Measurements from ENCODE around the gene TMEM31.

DNA sequence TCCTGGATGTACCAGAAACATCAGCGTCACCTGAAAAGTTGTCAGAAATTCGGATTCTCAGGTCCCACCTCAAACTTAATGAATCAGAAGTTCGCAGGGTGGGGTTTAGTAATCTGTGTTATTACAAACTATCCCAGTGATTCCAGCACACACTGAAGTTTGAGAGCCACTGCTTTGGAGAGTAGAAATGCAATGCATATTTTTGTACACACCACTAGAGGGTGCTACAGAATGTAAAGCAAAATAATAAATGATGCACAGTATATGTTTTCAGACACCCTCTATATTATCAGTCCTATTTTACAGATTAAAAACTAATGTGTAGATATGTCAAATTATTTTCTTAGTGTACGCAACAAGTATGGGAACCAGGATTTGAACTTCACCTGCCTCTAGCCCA, 21.8 kb upstream of the TMEM31 start:
- TF ChIP-seq, protein P1, sequence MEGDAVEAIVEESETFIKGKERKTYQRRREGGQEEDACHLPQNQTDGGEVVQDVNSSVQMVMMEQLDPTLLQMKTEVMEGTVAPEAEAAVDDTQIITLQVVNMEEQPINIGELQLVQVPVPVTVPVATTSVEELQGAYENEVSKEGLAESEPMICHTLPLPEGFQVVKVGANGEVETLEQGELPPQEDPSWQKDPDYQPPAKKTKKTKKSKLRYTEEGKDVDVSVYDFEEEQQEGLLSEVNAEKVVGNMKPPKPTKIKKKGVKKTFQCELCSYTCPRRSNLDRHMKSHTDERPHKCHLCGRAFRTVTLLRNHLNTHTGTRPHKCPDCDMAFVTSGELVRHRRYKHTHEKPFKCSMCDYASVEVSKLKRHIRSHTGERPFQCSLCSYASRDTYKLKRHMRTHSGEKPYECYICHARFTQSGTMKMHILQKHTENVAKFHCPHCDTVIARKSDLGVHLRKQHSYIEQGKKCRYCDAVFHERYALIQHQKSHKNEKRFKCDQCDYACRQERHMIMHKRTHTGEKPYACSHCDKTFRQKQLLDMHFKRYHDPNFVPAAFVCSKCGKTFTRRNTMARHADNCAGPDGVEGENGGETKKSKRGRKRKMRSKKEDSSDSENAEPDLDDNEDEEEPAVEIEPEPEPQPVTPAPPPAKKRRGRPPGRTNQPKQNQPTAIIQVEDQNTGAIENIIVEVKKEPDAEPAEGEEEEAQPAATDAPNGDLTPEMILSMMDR (IDR thresholded peaks at IDR 0.05; ENCODE audit: borderline replicate concordance, extremely low read depth, low read length, poor library complexity, severe bottlenecking) = peak; percentile 69
- TF ChIP-seq EZH2 (IDR thresholded peaks at IDR 0.05; ENCODE audit: borderline replicate concordance, low read depth, low read length, severe bottlenecking) = no peak
